ENCODE results near the gene TRIP12. TPM values are rescaled to one million over a fixed set of nuclear protein-coding genes. Genes with fewer than 3 reads are reported as not detected.

TRIP12 gene
- total and polyA plus RNA-seq, 2 of the 8 experiments (the other 6 are each of a cell fraction or from before 2014, with no cell fraction given): 23.1 to 174 TPM

- 78% methylated on average over 3 of the region's 3 CpGs; no CpG with 5 or more reads in 1 of the 2 experiments for WGBS, 2 experiments (ENCODE audit: extremely low coverage in 1 of 2, insufficient coverage in 1 of 2, insufficient read length in 1 of 2, insufficient replicate concordance in 2 of 2, low coverage in 1 of 2, low lambda C conversion rate in 2 of 2, missing lambda C conversion rate in 1 of 2)
- H3K23me2 ChIP-seq (ENCODE audit: low read depth, low read length): no peaks in the 10 kb centered on the region
- H4K8ac ChIP-seq (ENCODE audit: extremely low read depth, insufficient read depth, low read length): no peak overlapping the region
- ChIA-PET CTCF (ENCODE audit: partially characterized antibody) (no interaction called here), POLR2A (ENCODE audit: partially characterized antibody) (no interaction called here)
- H2BK120ac ChIP-seq (replicated peaks; ENCODE audit: low read depth, low read length): no peak overlapping the region
- no peak overlapping the region for H3K27ac ChIP-seq (ENCODE audit: low read depth, low read length)
- no peak overlapping the region for H3K23ac ChIP-seq (ENCODE audit: insufficient read length)
- no peak overlapping the region for H2BK12ac ChIP-seq (ENCODE audit: low read depth, low read length)
- peaks cover 0 to 7% (median 0%) of the 10 kb centered on the region in 4 experiments; a peak in 2 of 8 replicates for H3K36me3 ChIP-seq (ENCODE audit: control insufficient read depth in 2 of 4, insufficient read depth in 4 of 4, low read length in 3 of 4)
- no peak overlapping the region for H2AFZ ChIP-seq (ENCODE audit: low read length)
- DNase-seq (ENCODE audit: low read depth in 1 of 2, low spot score in 2 of 2): no peak
- H2BK20ac ChIP-seq (ENCODE audit: low read length): no peak overlapping the region
- H2BK5ac ChIP-seq (ENCODE audit: low read depth, low read length): no peak overlapping the region
- no peak overlapping the region for H3K56ac ChIP-seq (replicated peaks; ENCODE audit: insufficient read length, low read depth, low read length)
- no peak overlapping the region for H3K4ac ChIP-seq (replicated peaks; ENCODE audit: insufficient read length, low read depth, low read length)
- H4K5ac ChIP-seq (ENCODE audit: insufficient read length, low read depth, low read length): no peak overlapping the region
- H3K27me3 ChIP-seq (replicated peaks in 1 of 4; ENCODE audit: control insufficient read depth in 3 of 4, extremely low read depth in 1 of 4, insufficient read depth in 3 of 4, low read length in 3 of 4): no peaks in the 10 kb centered on the region
- no peak overlapping the region for H2AK5ac ChIP-seq (ENCODE audit: low read depth, low read length)
- no peak overlapping the region for H3K18ac ChIP-seq (ENCODE audit: extremely low read depth, low read length)
- peaks cover 0 to 2% of the 10 kb centered on the region in 2 experiments for H4K20me1 ChIP-seq (replicated peaks in 1 of 2; ENCODE audit: control insufficient read depth in 1 of 2, insufficient read depth in 2 of 2, low read length in 2 of 2)
- H3K14ac ChIP-seq (ENCODE audit: insufficient read length): no peak overlapping the region
- H3K4me2 ChIP-seq (ENCODE audit: insufficient read depth in 1 of 2, low read depth in 2 of 2, low read length in 2 of 2): 0 out of 4 replicates have a peak overlapping the region, but pooled peaks of 1 of the 2 experiments have one; percentile 34
- H3K4me3 ChIP-seq (ENCODE audit: extremely low read depth in 1 of 4, insufficient read depth in 2 of 4, low read depth in 3 of 4, low read length in 4 of 4): no peak overlapping the region
- H3K4me1 ChIP-seq (replicated peaks in 1 of 4; ENCODE audit: control insufficient read depth in 3 of 4, insufficient read depth in 4 of 4, low read length in 3 of 4): peaks cover 0 to 4% (median 0%) of the 10 kb centered on the region in 4 experiments; a peak in 1 of 7 replicates
- no peak overlapping the region for H2BK15ac ChIP-seq (ENCODE audit: low read length)
- H4K91ac ChIP-seq (replicated peaks; ENCODE audit: insufficient read length, low read length): no peak overlapping the region
- FAIRE-seq: no peak
- no peaks in the 10 kb centered on the region for H3K79me1 ChIP-seq (ENCODE audit: low read depth, low read length)
- peaks cover 0 to 30% of the 10 kb centered on the region in 2 experiments; a peak in 2 of 4 replicates for H3K79me2 ChIP-seq (ENCODE audit: control insufficient read depth in 1 of 2, insufficient read depth in 2 of 2, low read length in 2 of 2)
- H3K9ac ChIP-seq (replicated peaks in 1 of 4; ENCODE audit: extremely low read depth in 1 of 4, low read depth in 3 of 4, low read length in 3 of 4): no peak overlapping the region
- H3K9me3 ChIP-seq (ENCODE audit: insufficient read depth in 2 of 2, low read depth in 1 of 2, low read length in 1 of 2): peaks cover 0 to 5% of the 10 kb centered on the region in 2 experiments; a peak in 1 of 4 replicates
- no peak for TF ChIP-seq POU5F1 (IDR thresholded peaks at IDR 0.05; ENCODE audit: low read depth, low read length)
- TF ChIP-seq MAFK (IDR thresholded peaks at IDR 0.05; ENCODE audit: low read depth, low read length): no peak
- no peak for TF ChIP-seq ATF3 (IDR thresholded peaks at IDR 0.05; ENCODE audit: insufficient read depth, low read depth, low read length)
- TF ChIP-seq PHF8 (conservative IDR thresholded peaks at IDR 0.05; ENCODE audit: low read depth, low read length): no peak
- no peak for TF ChIP-seq KDM4A (IDR thresholded peaks at IDR 0.05; ENCODE audit: low read depth, low read length, severe bottlenecking)
- TF ChIP-seq MAX (IDR thresholded peaks at IDR 0.05): no peak
- no peak for TF ChIP-seq NRF1 (IDR thresholded peaks at IDR 0.05; ENCODE audit: low read depth, low read length)
- TF ChIP-seq TBP (IDR thresholded peaks at IDR 0.05; ENCODE audit: low read depth, low read length): no peak
- no peak for TF ChIP-seq RBBP5 (IDR thresholded peaks at IDR 0.05; ENCODE audit: borderline replicate concordance, low read depth, low read length)
- no peak for TF ChIP-seq JUND (IDR thresholded peaks at IDR 0.05; ENCODE audit: low read length)
- TF ChIP-seq RNF2 (IDR thresholded peaks at IDR 0.05; ENCODE audit: borderline replicate concordance, low read depth, low read length, missing control alignments, poor library complexity, severe bottlenecking): no peak
- no peak for TF ChIP-seq BCL11A (IDR thresholded peaks at IDR 0.05; ENCODE audit: low read depth in 2 of 2, low read length in 2 of 2)
- TF ChIP-seq KDM1A (IDR thresholded peaks at IDR 0.05; ENCODE audit: borderline replicate concordance, low read length): no peak
Observed at GRCh38 chr2:229849073-229849472, 72.7 kb downstream of the TRIP12 start.
